ENCODE measurements around the gene SMG6.
"Not testable (repeated sequence)": the region's sequence is repeated elsewhere in the genome, so short reads cannot be mapped to it uniquely, and the experiment has no call there.

Gene SMG6

GRCh38 chr17:2227025-2227699, 76.4 kb downstream of the SMG6 start:
- no peak for DNase-seq

DNA sequence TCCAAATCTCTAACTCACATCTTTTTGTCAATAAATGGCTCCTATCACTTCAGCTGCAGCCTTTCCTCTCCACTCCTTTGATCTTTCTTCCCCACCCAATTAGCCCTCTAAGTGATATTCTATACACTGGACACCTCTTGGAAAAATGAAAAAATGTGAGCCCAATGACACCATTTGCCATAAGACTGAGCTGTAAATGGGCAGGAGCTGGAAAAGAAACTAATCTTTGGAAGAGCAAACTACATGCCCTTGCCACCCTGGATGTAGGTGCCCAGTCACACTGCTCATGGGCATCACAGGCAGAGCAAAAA, 80.0 kb downstream of the SMG6 start:
- DNase-seq = no peak

DNA sequence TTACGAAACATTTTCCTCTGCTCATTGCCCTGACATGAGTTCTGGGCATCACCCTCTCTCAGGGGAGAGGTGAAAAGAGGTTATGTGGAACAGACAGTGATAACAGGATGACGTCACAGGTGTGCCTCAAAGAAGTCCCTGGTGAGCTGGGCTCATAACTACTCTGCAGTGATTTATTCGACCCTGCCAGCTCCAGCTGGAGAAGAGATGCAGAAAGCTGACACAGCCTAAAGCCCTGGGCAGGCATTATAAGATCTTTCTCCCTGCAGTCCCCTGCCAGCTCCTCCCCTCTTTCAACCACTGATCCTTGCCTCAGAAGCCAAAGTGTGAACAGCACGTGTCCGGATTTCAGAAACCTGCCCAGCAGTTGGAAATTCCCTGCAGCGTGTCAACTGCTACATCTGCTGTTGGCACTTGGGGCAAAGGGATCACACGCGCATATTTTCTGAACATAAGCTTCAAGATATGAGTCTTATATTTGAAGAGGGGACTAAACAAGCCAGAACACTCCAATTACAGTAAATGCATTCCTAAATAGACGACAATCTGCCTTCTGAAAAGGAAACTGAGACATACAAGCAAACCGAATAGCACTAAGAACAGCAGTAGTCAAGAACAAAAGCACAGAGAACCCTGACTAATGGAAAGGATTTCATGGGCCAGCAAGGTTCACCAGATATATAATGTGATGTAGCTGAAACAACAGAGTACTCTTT, 80.5 kb downstream of the SMG6 start:
- no peak for DNase-seq

DNA sequence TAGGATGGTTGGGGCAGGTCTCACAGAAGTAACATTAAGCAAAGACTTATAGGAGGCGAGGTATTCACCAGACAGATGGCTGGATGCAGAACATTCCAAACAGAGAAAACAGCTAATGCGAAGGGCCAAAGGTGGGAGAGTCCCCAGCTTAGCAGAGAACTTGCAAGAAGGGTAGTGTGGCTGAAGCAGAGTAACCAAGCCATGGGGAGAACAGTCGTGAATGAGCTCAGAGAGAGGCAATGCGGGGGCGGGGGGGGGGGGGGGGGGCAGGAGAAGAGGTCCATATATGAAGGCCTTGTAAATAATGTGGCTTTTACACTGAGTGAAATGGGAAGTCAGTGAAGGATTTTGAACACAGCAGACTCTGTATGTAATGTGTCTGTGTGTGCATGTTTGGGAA, 81.3 kb downstream of the SMG6 start:
- no peak for DNase-seq

DNA sequence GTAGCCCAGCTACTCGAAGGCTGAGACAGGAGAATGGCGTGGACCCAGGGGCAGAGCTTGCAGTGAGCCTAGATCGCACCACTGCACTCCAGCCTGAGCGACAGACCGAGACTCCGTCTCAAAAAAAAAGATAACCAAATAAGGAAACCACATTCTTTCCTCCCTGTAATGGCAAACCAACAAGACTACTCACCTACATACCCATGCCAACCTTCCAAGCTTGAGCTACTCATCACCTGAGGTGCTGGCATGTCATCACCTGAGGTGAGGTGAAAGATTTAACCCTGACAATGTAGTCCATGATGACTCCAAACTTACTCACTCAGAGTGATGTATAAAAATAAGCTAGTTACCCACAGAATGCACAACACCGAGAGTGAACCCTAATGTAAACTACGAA, 85.2 kb downstream of the SMG6 start:
- no peak for DNase-seq

- no peak for DNase-seq
These were observed 87.8 kb downstream of the SMG6 start for GRCh38 chr17:2215616-2216364.

- no peak for DNase-seq
These were observed 88.5 kb downstream of the SMG6 start for GRCh38 chr17:2214929-2215615.

GRCh38 chr17:2214047-2214928, 89.3 kb downstream of the SMG6 start:
- DNase-seq = no peak

- no peak for DNase-seq
These were observed 90.2 kb downstream of the SMG6 start for GRCh38 chr17:2213291-2213960.

DNA sequence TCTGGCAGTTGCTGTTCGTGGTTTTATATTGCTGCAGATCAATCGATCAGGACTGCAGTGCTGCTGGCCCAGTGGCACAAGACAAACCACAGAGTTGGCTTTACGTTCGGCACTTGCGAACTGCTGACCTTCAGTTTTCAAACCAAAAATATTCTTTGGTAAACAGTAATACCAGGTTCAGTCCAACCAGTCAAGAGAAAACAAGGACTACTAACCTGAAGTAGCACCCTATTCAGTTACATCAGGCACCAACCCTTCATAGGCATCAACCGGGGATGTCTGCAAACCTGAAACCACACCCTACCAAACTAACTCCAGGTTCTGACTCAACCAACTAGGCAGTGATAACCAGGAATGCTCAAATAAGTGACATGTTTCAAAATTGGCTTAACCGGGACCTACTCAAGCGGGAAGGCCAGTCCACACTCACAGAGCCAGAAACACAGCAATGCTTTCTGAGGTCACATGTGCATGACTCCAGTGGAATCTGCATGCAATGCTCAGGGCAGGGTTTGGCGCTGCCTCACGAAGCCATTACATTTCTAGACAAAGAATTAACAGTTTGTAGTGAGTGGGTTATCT, 91.1 kb downstream of the SMG6 start:
- no peak for DNase-seq

GRCh38 chr17:2211661-2212399, 91.8 kb downstream of the SMG6 start:
- no peak for DNase-seq

DNA sequence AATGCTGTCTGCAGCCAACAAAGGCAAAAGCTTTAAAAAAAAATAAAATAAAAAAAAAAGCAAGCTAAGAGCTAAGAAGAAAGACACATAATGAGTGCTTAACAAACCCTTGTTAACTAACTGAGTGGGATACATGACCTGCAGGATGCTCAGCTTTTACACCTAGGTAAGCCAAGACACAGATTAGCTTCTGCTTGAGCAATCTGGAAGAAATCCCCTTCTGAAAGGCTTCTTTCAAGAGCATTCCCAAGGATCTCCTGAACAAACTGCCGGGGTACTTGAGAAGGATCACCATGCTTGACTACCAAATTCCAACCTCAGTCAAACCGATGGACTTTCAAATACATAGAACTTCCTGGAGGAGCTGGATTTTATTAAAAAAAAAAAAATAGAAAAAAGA, 92.9 kb downstream of the SMG6 start:
- DNase-seq = no peak

DNA sequence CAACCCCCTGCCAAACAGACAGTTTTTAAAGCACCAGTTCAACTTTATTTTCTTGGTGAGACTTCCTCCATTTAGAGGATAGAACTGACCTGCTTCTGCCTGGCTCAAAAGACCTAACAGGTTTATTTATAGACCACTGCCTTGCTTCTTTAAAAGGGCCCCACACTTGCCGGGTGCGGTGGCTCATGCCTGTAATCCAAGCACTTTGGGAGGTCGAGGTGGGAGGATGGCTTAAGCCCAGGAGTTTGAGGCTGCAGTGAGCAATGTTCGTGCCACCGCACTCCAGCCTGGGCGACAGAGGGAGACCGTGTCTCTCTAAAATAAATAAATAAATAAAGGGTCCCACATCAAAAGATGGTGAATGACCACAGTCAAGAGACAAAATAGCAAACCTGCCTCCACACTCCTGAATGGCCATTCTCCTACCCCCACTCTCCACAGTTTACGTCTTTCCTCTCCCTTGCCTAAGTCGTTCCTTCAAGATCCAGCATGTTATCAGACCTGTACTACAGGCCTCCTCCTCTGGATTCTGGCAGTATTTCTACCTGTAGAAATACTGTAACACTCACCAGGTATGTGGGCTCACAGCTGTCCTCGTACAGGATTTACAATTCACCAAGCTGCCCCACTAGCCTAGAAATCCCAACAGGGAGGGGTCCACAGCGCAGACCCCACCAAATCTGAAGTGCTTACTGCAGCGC, 95.6 kb downstream of the SMG6 start:
- DNase-seq = no peak

GRCh38 chr17:2204393-2204792, 99.2 kb downstream of the SMG6 start:
- no peak for DNase-seq

- no peak for DNase-seq
These were observed 99.8 kb downstream of the SMG6 start for GRCh38 chr17:2203818-2204217.

GRCh38 chr17:2202996-2203575, 100.5 kb downstream of the SMG6 start:
- no peak for DNase-seq

DNA sequence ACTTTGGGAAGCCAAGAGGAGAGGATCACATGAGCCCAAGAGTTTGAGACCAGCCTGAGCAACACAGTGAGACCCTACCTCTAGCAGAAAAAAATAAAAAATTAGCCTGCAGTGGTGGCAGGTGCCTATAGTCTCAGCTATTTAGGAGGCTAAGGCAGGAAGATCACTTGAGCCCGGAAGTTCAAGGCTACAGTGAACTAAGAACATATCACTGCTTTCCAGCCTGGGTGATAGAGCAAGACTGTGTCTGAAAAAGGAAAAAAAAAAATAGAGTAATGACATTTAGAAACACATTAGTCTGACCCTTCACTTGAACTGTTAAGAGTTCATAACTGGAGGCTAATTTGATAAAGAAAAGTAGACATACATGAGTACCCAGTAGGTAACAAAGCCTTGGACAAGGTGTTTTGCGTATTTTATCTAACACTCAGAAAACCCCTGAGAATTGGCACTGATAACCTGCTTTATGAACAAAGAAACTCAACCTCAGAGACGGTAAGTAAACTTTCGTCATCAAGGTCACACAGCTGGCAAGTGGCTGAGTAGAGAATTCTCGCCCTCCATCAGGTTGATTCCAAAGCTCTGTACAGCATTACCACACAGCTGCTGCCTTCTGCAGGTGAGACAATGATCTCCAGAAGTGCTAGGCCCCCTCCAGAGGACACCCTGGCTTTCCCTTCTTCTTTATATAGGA, 101.1 kb downstream of the SMG6 start:
- no peak for DNase-seq

- not testable (repeated sequence) for DNase-seq
These were observed 104.2 kb downstream of the SMG6 start for GRCh38 chr17:2199386-2199785.

DNA sequence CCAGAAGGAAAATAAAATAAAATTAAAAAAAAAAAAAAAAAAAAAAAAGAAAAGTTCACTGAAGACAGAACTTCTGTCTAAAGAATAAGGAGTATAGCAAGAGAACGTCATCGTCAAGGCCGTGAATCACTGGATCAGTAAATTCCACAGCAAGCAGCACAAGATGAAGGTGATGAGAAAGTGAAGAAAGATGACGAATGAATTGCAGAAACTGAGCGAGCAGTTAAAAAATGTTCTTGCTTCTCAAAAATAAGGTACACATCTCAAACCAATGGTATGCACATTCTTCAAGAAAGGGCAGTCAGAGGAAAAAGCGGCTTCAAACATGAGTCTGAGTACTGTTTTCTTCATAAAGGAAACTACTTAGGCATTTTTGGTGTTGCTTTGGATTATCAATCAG, 104.7 kb downstream of the SMG6 start:
- no peak for DNase-seq

Measured in SIG-M5 (cell line).